GM12865 (cell line): ENCODE results near the gene DOK7.

Source experiments
- DNase-seq: peaks from one replicate; pipeline ENCODE4 v3.0.0; 2010; ENCODE audit warnings: low read depth
- H3K4me3 ChIP-seq: 2 replicates; pipeline ENCODE4 v1.5.1; 2011; ENCODE audit warnings: mild to moderate bottlenecking, low read depth, low read length, control low read depth
- TF ChIP-seq, protein P1 (sequence below): IDR thresholded peaks from 2 replicates; pipeline ENCODE4 v1.5.1; 2011; ENCODE audit warnings: low read length, control low read depth, low read depth, inconsistent platforms; ENCODE audit not compliant: insufficient read depth; ENCODE audit errors: missing control alignments

DOK7 gene

DNA sequence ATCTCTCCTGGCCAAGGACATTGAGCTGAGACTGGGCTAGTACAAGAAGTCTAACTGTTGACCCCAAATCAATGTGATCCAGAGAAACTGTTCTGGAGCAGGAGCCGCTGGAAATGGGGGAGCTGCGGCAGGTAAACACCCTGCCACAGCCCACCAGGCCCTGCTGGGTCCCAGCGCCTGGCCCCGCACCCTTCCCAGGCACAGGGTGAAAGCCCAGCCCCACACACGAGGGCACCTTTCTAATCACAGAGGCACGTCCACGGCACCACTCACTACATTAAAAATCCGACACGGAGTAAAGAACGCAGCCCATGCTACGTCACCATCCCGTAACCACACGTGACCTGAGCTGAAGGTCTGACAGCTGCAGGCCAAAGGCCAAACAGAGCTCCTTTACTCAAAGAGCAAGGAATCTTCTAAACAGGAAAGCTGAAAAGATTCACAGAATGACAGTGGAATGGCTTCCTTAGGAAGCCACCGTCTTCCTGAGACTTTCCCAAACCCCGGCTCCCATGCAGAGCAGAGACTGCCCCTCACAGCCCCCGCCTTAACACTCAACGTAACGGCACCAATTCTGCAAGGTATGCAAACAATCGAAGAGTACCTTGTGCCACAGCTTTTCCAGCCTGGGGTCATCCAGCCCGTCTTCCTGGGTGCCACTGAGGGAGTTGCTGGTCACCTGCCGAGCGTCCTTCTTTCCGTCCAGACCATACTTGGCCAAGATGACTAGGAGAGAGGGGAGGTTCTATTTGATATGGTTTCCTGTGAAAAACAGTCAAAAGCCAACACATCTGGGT lies 56.6 kb downstream of the DOK7 start:
- no peak for DNase-seq
- TF ChIP-seq, protein P1, sequence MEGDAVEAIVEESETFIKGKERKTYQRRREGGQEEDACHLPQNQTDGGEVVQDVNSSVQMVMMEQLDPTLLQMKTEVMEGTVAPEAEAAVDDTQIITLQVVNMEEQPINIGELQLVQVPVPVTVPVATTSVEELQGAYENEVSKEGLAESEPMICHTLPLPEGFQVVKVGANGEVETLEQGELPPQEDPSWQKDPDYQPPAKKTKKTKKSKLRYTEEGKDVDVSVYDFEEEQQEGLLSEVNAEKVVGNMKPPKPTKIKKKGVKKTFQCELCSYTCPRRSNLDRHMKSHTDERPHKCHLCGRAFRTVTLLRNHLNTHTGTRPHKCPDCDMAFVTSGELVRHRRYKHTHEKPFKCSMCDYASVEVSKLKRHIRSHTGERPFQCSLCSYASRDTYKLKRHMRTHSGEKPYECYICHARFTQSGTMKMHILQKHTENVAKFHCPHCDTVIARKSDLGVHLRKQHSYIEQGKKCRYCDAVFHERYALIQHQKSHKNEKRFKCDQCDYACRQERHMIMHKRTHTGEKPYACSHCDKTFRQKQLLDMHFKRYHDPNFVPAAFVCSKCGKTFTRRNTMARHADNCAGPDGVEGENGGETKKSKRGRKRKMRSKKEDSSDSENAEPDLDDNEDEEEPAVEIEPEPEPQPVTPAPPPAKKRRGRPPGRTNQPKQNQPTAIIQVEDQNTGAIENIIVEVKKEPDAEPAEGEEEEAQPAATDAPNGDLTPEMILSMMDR = no peak

DNA sequence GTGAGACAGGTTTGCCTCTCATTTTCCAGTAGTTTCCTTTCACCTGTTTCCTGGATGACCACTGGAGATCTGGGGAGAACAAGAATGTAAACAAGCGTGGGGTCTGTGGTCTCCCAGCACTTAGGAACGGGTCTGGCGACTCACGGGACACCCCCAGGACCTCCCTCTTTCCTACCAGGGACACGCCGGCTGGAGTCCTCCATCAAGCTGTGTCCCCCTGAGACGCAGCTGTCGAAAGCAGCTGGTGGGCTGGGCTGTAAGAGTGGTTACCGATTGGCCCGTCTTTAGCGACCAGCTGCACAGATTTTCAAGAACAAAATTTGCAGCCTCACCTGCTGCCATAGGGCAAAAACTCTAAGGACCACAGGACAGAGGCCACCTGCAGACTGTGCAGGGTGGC lies 57.2 kb downstream of the DOK7 start:
- H3K4me3 ChIP-seq = no peak overlapping the region

More for the DNA sequence above, 56.6 kb downstream of the DOK7 start:
- H3K4me3 ChIP-seq = no peak overlapping the region

DNA sequence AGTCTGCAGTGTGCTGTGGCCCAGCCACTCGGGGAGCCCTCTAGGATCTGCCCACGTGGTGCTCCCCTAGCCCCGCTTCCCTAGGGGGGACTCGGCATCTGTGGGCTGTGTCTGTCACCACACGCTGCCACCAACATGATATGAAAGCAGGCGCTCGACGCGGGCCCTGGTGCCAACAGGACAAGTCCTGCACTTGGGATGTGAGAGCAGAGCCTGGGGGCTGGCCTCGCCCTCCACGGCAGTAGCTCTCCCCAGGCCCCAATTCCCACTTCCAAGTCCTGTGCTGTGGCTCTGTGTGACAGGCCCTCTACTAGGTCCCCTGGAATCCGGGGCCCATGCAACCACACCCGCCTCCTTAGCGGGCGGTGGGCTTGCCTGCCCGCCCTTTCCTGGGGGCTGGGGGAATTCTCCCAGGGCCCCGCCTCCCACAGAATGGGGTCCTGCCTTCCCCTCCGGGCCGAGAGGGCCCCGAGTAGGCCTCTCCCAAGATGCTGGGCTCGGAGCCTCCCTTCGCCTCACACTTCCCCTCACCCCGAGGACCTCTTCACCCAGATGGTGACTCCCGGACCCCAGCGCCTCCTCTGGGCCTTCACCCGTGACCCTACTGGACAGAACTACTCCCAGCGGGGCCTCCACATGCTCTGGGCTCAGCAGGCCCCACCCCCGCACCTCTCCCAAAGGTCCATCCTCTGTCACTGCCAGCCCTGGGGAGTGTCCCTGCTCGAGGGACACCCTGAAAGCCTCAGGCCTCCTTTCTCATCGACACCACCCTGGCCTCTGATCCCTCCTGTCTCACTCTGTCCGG lies 57.9 kb downstream of the DOK7 start:
- TF ChIP-seq, protein P1 = no peak
- DNase-seq = no peak
- no peak overlapping the region for H3K4me3 ChIP-seq

More for the DNA sequence above, 57.2 kb downstream of the DOK7 start:
- DNase-seq = no peak
- TF ChIP-seq, protein P1 = no peak

DNA sequence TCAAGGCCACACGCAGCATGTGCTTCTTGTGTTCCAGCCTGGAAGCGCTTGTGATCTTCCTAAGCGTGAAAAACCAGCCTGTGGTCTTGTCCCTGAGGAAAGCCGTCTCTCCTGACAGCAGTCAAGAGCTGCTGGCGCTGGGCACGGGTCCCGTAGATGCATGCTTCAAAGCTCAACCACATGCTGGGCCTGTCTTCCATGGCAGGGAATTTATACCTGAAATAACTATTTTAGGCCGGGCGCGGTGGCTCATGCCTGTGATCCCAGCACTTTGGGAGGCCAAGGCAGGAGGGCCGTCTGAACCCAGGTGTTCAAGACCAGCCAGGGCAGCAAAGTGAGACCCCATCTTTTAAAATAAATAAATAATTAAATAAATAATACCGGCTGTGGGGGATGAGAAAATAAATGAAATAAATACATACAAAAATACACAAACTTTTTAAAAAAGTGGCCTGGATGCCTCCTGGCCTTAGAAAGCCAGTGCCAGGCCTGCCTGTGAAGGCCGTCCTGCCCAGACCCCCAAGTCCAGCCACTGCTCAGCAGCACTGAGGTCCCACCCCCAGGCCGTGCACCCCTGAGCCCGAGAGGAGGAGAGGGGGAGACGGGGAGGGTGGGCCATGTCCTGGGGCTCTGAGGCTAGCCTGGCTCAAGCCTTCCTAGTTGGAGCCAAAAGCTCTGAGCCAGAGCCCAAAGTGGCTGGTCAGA lies 58.7 kb downstream of the DOK7 start:
- TF ChIP-seq, protein P1 = no peak
- H3K4me3 ChIP-seq = no peak overlapping the region
- no peak for DNase-seq

DNA sequence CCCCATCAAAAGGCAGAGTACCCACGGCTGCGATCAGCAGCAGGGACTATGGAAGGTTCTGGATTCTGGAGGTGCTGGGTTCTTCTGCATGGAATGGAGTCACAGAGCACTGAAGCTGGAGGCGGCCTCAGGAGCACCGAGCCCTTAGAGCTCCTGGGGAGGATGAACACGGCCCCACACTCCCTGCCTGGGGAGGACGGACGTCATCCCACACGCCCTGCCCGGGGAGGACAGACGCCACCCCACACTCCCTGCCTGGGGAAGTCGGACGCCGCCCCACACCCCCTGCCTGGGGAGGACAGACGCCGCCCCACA lies 59.2 kb downstream of the DOK7 start:
- DNase-seq = no peak

DNA sequence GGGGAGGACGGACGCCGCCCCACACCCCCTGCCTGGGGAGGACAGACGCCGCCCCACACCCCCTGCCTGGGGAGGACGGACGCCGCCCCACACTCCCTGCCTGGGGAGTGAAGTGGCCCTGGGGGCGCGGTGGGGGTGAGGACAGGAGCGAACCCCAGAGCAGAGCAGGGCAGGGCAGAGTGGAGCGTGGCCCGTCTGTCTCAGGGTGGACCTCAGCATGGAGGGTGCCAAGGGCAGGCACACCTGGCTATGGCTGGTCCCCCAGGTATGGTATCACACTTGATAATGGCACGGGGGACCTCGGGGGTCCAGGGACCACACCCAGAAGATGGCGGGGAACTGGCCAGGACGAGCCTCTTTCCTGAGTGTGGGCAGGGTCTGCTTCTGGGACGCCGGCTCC lies 59.5 kb downstream of the DOK7 start:
- DNase-seq = no peak
- no peak overlapping the region for H3K4me3 ChIP-seq
- TF ChIP-seq, protein P1 = no peak

More for the DNA sequence above, 59.2 kb downstream of the DOK7 start:
- H3K4me3 ChIP-seq = no peak overlapping the region
- TF ChIP-seq, protein P1 = no peak
